GM21381 (cell line): ENCODE data around the gene ADRA2B.
A peak's percentile ranks its signal among the peaks of the same experiment; 100 is the strongest.
"Not testable (repeated sequence)": the region's sequence is repeated elsewhere in the genome, so short reads cannot be mapped to it uniquely, and the experiment has no call there.

Experiments used
- ATAC-seq: cut with Tn5 transposase; IDR thresholded peaks from one replicate; pipeline ENCODE4 v1.9.1; 2021; ENCODE audit warnings: mild to moderate bottlenecking, moderate library complexity; ENCODE audit not compliant: unreplicated experiment

ADRA2B gene

DNA sequence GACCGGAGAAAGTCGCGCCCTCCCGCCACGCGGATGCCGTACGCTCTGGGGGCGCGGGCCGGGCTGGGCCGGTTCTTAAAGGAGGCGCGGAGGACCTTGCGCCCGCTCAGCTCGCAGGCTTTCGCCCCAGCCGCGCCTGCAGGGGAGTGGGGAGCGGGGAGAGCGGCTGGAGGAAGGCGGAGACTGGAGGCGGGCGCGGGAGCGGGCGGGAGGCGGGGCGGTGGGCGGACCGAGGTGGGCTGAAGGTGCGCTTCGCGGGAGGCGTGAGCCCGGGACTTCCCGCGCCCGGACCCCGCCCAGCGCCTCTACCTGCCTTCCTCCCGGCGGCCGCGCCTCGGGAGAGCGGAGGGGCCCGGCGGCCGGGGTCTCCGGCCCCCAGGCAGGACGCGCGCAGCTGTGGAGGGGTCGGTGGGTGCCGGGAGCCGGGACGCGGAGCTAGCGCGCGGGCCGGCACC, at the start of gene ADRA2B:
TSS of gene ADRA2B (minus strand) at position 148 of the 455 bp plus-strand sequence. CDS start 422 bp downstream, outside the sequence.
- ATAC-seq, result peak; percentile 42

DNA sequence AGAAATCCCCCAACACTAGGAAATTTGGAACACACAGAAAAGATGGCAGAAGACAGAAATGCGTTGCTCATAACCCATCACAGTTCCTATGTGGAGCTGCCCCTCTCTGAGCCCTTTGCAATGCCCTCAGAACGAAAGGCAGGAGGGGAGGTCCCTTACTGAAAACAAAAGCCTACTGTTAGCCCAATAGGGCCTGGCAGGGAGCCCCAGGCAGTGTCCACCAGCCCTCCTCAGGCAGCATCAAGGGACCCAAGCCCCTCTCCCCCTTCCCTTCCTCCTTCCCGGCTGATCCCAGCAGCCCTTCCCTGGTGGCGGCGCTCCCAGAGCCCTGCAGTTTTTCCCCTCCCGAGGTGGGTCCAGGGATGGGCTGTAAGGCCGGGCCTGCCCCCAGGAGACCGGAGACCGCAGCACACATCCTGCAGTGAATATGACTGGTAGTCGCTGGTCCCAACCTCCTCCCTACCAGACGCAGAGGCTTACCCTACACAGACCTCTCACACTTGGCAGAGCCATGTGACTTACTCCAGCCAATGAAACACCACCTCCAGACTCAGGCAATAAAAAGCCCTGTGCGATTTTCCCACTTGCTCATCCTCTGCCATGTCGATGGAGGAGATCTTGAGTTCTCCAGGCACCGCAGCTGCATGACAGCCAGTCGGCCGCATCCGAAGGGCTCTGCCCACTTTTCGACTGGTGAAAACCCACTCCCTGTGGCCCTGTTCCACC, 48.3 kb upstream of the ADRA2B start:
- ATAC-seq, result peak; percentile 64

DNA sequence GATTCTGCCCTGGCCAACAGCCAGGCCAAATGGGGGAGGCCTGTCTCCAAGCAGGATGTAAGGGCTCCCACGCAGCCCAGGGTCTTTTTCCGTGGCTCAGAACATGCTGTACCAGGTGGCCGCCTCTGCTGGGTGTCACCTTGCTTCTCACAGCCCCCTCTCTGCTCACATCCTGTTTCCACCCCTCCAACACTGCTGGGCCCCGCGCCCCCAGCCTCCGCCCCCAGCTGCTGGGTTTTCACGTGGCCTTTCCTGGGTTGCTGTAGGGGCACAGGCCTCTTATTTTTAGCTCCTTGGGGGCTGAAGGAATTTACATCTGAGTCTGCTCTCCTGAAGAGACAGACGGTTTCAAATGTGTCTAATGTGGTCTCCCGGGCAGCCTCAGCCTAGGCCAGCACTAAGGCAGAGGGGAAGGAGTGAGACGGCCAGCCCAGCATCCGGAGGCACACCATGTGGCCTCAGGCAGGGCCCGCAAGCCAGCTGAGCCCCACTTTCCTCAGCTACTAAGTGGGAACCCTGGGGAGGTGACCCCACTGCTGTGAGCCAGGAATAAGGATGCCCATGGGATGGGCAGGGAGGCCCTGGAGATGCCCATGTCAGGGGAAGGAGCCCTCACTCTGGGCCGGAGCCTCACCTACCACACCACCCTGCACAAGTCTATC, 47.5 kb upstream of the ADRA2B start:
- ATAC-seq, result peak; percentile 57

DNA sequence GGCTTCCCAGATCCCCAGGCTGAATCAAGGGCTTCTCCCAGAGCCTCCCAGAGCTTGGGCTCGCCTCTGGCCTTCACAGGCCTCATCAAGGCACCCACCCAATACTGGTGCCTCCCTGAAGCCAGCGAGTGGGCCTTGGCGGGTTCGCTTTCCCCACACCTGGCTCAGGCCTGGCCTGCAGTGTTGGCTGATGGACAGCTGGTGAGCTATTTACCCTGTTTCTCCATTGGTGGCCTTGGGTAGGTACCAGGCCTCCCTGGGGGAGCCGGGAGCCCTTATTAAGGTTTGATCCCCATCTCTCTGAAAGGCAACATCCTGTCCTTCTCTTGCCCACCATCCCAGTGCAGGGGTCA, 47.0 kb upstream of the ADRA2B start:
- no peak for ATAC-seq

DNA sequence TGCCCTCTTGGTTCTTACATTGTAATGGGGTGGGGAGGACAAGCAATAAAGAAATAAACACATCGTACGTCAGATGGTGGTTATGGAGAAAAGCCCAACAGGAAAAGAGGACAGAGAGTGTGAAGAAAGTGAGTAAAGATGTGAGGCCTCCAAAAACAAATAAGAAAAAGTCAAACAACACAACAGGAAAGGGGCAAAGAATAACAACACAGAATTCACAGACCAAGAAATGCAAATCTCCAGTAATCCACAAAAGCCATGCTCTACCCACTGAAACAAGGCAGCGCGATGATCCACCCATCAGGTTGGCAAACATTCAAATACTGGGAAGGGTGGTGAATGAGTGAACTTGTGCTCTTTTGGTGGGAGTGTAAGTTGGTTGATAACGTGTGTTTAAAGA, 45.5 kb upstream of the ADRA2B start:
- ATAC-seq, result no peak

DNA sequence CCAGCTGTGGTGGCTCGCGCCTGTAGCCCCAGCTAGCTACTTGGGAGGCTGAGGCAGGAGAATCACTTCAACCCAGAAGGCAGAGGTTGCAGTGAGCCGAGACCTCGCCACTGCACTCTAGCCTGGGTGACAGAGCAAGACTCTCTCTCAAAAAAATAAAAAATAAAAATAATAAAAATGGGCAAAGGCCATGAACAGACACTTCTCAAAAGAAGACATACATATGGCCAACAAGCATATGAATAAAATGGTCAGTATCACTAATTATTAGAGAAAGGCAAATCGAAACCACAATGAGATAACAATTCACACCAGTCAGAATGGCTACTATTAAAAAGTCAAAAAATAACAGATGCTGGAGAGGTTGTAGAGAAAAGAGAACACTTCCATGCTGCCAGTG, 44.0 kb upstream of the ADRA2B start:
- not testable (repeated sequence) for ATAC-seq

DNA sequence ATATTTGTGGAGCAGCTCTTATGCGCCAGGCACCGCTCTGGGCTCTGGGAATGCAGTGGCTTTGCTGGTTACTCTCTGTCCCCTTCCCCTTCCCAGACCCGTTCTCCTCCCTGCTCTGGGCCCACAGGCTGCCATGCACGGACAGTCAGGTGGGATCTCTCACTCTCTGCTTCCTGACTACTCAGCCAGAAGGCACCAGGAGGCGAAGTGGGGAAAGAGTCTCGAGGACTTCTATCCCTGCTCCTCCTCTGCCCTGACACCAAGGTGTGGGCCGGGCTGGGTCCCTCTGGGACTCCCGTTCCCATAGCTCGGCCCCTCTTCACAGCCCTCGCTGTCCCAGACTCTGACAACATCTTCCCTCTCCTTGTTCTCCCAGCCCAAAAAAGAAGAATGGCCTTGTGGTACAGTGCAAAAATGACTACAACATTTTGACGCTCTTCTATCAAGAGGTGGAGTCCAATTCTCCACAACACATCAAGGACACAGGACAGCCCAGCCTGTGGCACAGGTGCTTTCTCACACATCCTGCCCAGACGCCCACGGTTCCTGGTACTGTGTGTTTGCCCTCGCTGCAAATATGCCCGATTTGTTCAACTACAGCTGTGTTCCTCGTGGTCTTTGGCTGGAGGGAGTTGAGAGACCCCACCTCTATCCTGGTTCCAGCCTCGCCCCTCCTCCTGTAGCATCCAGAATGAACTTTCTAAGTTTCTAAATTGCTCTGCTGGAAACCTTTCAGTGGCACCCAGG, 42.9 kb upstream of the ADRA2B start:
- ATAC-seq, result no peak

DNA sequence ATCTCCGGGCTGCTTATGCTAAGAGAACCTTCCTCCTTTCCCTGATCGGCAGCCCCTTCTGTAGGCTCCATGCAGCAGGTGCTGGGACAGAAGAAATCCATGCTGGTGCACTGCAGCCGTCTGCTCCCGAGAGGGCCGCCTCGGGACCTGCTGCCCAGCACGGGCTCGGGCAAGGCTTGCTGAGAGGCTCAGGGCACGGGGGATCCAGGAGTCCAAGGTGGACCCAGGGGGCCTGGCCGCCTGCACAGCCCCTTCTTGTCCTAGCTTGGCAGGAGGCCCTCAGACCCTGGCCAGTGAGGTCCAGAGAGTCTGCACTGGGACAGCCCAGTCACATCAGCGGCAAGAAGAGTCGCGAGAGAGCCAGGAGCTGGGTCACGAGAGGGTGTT, 42.2 kb upstream of the ADRA2B start:
- ATAC-seq, result no peak

DNA sequence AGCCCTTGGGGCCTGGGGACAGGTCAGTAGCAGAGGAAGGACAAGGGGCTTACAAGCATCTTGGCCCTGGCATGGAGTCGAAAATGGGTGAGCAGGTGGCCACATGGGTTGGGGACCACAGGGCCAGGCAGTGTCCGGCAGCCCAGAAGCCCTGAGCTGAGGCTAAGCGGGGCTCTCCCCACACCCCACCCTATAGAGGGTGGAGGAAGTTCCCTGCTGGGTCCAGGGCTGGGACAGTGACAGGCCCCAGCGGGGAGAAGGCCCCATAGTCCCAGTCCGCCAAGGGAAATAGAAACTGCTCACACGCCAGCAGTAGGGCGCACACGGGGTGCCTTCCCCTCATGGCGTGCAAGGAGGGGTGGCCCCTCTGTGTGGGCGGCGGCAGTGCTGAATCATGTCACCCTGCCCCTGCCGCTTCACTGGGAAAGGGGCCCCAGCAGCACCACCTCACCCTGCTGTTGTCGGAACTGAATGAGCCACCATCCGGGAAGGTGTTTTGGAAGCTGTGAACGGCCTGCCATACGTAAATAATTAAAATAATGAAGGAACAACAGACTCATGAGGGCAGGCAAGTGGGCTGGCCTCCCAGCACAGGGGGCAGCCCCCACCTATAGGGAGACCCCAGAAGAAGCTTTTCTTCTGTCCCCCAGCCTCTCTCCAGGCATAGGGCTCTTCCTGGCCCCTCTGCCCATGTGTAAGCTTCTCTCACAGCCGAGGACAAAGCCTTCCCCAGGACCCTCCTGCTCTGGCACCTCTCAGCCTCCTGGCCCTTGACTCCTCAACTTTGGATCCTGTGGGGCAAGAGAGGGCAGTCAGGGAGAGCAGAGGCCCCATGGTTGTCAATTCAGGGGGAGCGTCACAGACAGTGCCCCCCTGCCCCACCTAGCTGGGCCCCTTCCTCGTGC, 41.5 kb upstream of the ADRA2B start:
- ATAC-seq, result peak; percentile 54

DNA sequence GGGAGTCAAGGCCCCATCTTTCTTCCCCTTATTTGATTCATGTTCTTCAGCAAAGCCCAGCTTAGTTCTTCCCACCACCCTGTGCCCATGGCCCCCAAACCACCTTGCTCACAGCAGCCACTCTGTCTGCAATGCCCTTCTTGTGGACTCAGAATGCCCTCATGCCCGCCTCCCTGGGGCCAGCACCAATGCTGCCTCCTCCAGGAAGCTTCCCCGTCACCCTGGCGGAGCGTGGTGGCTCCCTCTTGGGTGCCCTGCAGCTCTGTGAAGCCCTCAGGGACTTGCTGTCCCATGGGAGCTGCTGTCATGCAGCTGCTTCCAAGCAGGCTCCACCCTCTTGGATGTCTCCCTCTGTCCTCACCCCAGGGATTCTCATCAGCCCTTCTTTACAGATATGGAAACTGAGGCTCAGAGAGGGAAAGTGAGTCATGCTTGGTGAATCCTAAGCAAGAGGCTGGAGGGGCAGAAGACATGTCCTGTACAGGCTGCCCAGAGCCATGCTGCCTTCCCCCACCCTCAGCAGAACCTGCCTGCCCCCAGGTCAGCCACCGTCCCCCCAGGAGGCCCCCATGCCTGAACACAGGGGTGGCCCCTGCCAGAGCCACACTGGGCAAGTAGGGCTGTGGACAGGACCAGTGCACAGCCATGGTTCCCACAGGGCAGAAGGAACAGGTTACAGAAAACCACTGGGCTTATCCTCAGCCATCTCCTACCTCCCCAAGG, 40.7 kb upstream of the ADRA2B start:
- peak; percentile 35 for ATAC-seq

DNA sequence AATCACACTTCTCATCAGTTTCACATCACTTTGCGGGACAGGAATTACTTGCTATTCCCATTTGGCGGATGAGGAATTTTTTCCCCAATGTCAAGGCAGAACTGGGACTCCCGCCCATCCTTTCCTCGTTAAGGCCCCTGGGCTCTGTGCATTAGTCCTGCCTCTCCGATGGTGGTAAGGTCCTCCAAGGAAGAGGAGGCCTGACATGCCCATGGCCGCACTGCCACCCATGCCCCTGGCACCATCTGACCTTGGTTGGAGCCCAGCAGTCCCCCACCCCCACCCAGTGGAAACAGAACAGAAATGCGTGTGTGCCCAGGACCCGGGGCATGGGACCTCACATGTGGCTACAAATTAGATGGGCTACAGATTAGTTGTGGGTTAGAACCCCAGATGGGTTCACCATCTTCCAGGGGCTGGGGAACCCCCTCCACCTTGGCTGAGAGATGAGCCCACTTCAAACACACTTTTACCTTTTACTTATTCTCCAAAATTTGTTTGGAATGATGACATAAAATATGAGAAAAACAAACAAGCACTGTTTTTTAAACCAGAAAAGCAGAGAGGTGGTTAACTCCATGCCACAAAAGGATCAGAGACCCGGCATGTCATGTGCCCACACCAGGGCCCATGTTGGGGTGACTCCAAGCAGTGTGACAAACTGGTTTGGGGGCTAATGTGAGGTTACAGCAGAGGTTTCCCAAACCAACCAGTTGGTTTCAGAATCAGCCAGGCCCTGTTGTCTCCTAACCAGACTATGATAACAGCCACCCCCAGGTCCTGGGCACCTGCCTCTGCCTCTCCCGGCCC, 39.8 kb upstream of the ADRA2B start:
- ATAC-seq, result no peak

DNA sequence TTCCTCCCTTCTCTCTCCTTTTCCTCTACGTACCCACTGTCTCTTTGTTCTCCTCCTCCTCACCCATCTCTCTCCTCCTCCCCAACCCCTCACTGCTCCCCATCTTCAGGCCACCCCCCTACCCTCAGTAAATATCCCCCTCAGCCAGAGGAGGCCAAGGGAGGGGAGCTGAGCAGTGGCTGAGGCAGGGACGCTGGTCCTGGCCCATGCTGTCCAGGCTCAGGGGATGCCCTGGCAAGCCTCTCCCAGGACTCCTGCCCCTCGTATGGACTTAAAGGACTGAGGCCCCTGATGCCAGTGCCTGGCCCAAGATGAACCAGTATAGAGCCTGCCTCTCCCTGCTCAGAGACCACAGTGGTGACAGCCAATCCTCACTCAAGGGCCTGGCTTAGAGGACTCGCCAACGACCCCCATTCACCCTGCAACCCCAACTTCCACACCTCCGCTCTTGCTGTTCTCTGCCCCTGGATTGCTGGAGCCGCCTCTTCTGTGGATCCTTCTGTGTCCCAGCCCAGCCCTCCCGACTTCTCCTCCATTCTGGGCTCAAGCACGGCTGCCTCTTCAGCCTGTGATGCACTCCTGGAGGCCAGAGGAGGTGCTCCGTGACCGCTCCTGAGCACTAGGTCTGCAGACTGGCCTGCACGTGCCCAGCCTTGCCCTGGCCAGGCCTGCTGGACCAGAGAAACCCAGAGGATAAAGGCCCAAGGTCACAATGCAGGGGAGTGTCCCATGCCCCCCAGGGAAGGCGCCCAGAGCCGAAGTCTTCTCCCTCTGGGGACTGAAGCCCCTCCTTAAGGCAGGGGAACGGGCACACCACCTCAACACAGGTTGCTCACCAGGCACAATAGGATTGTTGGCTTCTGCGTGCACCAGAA, 38.4 kb upstream of the ADRA2B start:
- no peak for ATAC-seq

DNA sequence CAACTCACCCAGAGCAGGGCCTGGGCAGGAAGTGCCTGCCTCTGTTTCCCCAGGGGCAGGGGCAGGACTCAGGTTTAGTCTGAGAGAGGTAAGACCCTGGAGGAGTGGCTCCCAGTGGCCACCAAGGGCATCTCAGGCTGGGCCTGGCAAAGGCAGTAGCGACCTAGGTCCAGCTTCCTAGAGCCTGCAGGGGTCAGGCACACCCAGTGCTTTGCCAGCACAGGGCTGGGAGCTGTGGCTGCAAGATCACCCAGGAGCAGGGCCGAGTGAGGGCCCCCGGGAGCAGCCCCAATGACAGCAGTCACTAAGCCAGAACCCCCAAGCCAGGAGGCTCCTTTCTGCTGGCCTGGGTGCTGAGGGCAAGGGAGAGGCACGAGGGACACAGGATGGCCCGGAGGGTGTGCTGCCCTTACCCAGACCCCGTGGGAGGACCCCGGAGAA, 37.6 kb upstream of the ADRA2B start:
- no peak for ATAC-seq

DNA sequence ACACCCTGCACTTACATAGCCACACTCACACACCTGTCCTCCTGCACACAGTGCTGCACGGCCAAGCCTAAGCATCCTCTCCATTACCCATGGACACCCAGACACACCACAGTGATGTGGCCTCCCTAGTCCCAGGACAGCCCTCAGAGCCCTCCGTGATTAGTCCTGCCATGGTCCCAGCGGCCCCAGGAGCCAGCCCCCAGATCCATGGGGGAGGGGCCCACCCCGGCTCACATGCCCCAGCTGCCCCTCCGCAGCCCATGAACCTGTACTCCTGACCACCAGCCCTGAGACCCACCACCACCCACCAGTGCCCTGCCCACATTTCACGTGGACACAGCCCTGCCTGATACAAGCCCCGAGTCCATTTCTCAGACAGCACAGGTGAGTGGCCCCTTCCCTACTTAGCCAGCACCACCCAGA, 36.9 kb upstream of the ADRA2B start:
- ATAC-seq, result no peak

DNA sequence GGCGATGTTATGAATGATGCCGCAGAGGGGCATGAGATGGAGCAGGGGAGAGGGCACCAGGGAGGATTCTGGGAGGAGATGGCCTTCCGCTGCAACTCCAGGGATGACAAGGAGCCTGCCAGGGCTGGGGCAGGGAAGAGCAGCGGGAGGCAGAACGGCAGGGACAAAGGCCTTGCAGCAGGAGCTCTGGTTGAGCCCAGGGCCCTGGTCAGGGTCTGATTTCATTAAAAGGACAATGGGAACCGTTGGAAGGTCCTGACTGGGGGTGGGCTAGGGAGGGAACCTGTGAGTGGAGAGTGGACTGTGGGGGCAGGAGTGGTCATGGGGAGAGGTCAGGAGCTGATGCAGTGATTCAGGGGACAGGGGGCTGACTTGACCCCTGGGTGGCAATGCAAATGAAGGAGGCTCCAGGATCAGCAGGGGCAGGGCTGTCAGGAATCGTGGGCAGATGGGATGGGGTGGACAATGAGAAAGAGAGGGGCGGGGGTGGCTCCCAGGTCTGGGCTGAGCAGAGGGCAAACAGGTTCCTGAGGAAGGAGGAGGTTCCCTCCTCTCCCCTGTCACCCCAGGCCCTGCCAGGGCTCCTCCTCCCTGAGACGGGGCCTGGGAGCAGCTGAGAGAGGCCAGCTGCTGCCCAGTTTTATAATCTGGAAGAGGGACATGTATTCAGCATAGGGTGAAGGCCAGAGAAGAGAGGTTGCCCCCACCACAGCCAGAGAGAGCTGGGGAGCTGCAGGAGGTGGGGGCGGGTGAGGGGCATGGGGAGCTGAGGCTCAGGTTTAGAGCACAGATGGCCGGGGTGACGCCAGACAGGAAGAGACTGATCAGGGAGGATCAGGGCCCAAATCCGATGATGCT, 36.2 kb upstream of the ADRA2B start:
- no peak for ATAC-seq

DNA sequence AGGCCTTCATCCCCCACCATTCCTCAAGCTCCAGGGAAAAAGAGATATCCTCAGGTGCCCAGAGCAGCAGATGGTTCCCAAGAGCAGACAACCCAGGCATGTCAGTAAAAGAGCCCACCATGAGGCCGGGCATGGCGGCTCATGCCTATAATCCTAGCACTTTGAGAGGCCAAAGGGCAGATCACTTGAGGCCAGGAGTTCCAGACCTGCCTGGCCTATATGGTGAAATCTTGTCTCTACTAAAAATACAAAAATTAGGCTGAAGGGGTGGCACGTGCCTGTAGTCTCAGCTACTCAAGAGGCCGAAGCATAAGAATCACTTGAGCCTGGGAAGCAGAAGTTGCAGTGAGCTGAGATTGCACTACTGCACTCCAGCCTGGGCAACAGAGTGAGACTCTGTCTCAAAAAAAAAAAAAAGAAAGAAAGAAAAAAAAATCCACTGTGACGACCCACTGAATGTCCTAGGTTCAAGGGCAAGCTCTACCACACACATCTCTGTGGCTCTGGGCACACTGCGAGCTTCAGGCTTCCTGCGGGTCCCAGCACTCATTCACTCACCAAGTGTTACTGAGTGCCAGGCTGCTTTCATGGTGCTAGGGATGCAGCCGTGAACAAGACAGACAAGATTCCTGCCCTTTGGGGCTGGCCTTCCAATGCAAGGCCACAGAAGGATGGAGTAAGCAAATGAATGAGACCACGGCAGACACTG, 35.4 kb upstream of the ADRA2B start:
- no peak for ATAC-seq
